COLO668 (cell line): Measurements from ENCODE around the gene CSNK1D.
"Not testable (repeated sequence)": the region's sequence is repeated elsewhere in the genome, so short reads cannot be mapped to it uniquely, and the experiment has no call there.

ENCODE experiments used
- DNase-seq: peaks from one replicate; lab custom pipeline; 2025; ENCODE audit not compliant: unreplicated experiment; lab: John Stamatoyannopoulos, UW

The CSNK1D gene

GRCh38 chr17:82195675-82196672, 77.5 kb downstream of the CSNK1D start:
- DNase-seq: no peak

- DNase-seq: no peak
These were observed 78.7 kb downstream of the CSNK1D start for GRCh38 chr17:82194765-82195164.

- DNase-seq: no peak
These were observed 79.8 kb downstream of the CSNK1D start for GRCh38 chr17:82193520-82194220.

GRCh38 chr17:82193050-82193449, 80.5 kb downstream of the CSNK1D start:
- not testable (repeated sequence) for DNase-seq
